ENCODE data around the gene PTGS1. TPM values are rescaled to one million over a fixed set of nuclear protein-coding genes. Genes with fewer than 3 reads are reported as not detected.

PTGS1 gene
- total and polyA plus RNA-seq, 2 of the 8 experiments (the other 6 are each of a cell fraction or from before 2014, with no cell fraction given) = 1.1 to 1.9 TPM

GRCh38 chr9:122426723-122427122 lies 55.9 kb downstream of the PTGS1 start (continued):
- TF ChIP-seq ATF3 (IDR thresholded peaks at IDR 0.05; ENCODE audit: insufficient read depth, low read depth, low read length) (no peak), EGR1 (IDR thresholded peaks at IDR 0.05; ENCODE audit: borderline replicate concordance, low read depth, low read length) (no peak), SIN3A (conservative IDR thresholded peaks at IDR 0.05 in 1 of 2, IDR thresholded peaks at IDR 0.05 in 1 of 2; ENCODE audit: low read depth in 1 of 2, low read length in 2 of 2) (no peak), RXRA (IDR thresholded peaks at IDR 0.05; ENCODE audit: insufficient read depth, low read depth, low read length) (no peak)

Data from H1 (cell line).